Omental fat pad (tissue), 4 donors: Measurements from ENCODE around the gene MPHOSPH9. TPM values are rescaled to one million over a fixed set of nuclear protein-coding genes. Genes with fewer than 3 reads are reported as not detected.

Source experiments
- ATAC-seq: fragments of 150-250 bp; one replicate; pipeline ENCODE4 v1.9.1; 2016; ENCODE audit warnings: mild to moderate bottlenecking, moderate library complexity; ENCODE audit not compliant: low FRiP score
- DNase-seq: peaks from one replicate; pipeline ENCODE4 v3.0.0-alpha.2; 2019; ENCODE audit warnings: low spot score
- total RNA-seq, 4 donors: library from RNA; depleted of rRNA; stranded (reverse); fragments of >200 nt; gene quantifications; one replicate each; pipeline ENCODE4 v1.1.0, GENCODE V29; 2016
- TF ChIP-seq, protein P1 (sequence below), 3 donors: fragments of 450-650 bp; IDR thresholded peaks; one replicate each; pipeline ENCODE4 v1.5.1; 2016 to 2017; ENCODE audit warnings: antibody characterized with exemption in 3 of 3, mild to moderate bottlenecking in 3 of 3, moderate library complexity in 2 of 3

MPHOSPH9 gene
- total RNA-seq, 4 donors from 2014 or later: 17.3 to 27.6 (median 23.9) TPM

DNA sequence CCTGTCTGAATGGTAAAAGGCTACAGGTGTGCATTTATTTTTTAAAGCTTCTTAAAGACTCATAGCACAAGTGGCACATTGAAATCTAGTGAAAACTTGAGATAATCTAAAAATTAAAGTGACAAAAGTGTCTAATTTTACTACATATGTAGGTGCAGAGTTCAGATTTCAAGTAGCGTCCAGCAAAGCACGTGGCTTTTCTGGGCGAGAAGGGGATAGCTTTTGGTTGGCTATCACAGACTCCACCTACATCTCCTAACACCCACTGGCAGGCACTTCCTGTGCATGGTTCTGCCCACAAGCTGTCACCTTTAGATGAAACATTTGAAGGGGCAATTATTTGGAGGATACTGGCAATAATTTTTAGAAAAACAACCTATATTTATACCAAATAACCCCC, 80.1 kb downstream of the MPHOSPH9 start:
- DNase-seq (no peak), ATAC-seq (no peak)
- TF ChIP-seq, protein P1, sequence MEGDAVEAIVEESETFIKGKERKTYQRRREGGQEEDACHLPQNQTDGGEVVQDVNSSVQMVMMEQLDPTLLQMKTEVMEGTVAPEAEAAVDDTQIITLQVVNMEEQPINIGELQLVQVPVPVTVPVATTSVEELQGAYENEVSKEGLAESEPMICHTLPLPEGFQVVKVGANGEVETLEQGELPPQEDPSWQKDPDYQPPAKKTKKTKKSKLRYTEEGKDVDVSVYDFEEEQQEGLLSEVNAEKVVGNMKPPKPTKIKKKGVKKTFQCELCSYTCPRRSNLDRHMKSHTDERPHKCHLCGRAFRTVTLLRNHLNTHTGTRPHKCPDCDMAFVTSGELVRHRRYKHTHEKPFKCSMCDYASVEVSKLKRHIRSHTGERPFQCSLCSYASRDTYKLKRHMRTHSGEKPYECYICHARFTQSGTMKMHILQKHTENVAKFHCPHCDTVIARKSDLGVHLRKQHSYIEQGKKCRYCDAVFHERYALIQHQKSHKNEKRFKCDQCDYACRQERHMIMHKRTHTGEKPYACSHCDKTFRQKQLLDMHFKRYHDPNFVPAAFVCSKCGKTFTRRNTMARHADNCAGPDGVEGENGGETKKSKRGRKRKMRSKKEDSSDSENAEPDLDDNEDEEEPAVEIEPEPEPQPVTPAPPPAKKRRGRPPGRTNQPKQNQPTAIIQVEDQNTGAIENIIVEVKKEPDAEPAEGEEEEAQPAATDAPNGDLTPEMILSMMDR (IDR thresholded peaks at IDR 0.05): no peak

- ATAC-seq (peak; percentile 12), DNase-seq (no peak)
- TF ChIP-seq, protein P1 (IDR thresholded peaks at IDR 0.05): no peak
Observed at GRCh38 chr12:123151457-123152454, 81.2 kb downstream of the MPHOSPH9 start.

- ATAC-seq (peak; percentile 82), DNase-seq (no peak)
Observed at GRCh38 chr12:123150744-123151456, 82.0 kb downstream of the MPHOSPH9 start, which contains the start of gene PITPNM2. Gene PITPNM2 (minus strand): TSS chr12:123151090. CDS start chr12:123034590, 116,500 bp downstream.

GRCh38 chr12:123150275-123150743, 82.6 kb downstream of the MPHOSPH9 start:
- TF ChIP-seq, protein P1 (IDR thresholded peaks at IDR 0.05): no peak
- DNase-seq (no peak), ATAC-seq (peak; percentile 37)

More at GRCh38 chr12:123150744-123151456, 82.0 kb downstream of the MPHOSPH9 start, which contains the start of gene PITPNM2:
- TF ChIP-seq, protein P1 (IDR thresholded peaks at IDR 0.05): no peak

DNA sequence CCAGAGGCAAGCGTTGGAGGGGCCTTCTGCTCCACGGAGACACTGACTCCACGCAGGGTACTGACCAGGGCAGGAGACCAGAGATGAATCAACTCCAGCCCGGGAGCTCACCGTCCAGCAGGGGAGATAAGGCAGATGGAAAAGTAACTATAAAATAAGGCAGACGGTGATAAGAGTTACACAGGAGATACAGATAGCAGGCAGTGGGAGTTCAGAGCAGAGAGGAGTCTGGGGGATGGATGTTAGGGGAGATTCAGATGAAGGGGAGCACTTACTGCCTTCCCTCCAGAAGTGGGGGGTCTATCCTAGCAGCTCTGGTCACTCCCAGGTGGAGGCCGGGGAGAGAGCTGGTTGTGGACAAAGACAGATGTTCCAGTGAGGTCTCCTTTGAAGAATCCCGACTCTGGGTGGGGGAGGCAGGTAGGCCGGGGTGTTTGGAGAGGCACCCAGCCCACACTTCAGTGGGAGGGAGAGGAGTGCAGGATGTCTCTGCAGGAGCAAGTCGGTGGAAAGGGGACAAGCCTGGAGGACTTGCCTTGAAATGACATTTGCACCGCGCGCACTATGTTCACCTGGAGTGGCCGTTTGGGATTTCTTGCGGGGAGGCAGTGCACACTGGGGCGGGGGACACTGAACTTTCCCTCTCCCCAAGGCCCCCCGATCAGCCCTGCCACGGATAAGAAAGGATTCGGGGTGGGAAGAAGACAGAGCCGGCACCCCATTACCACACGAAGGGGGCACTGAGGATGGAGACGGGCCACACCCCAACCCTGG, 83.3 kb downstream of the MPHOSPH9 start:
- ATAC-seq (no peak), DNase-seq (no peak)
- TF ChIP-seq, protein P1 (IDR thresholded peaks at IDR 0.05): no peak

DNA sequence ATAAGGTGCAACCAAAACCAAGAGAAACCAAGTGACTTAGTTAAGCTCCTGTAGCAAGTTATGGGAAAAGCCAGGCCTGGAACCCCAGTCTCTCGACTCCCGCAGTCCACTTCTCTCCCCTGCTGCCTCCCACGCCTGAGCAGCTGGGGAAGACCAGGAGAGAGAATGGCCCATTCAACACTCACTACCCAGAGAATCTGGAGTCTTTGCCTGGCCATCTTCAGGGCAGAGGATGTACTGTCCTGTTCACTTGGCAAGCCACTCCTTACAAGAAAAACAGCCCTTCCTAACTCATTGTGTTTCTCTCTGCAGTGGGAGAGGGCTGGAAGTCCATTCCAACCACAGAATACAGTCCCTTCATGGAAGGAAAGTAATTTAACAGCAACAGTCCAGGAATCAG, 83.9 kb downstream of the MPHOSPH9 start:
- DNase-seq (no peak), ATAC-seq (no peak)
- TF ChIP-seq, protein P1 (IDR thresholded peaks at IDR 0.05): no peak
